ENCODE results near the gene GRM1.

The GRM1 gene

DNA sequence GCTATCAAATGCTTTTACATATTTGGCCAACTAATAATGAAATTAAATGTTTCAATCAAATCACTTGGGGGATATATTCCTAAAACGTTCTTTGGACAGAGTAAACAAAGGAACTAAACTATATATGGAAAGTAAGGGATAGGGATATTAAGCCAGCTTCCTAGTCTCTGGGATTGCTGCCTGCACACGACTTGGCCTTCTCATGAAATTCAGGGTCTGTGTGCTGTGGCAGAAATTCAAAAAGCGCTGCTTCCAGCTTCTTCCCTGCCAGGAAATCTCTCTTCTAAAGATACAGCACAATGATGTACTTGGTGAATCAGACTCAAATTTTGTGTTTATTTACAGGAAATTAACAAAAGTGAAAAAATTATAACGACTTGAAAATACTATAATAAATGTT is 308.5 kb downstream of the GRM1 start:
- no peak for DNase-seq

- no peak for DNase-seq
These were observed 310.9 kb downstream of the GRM1 start for GRCh38 chr6:146339716-146340115.

DNA sequence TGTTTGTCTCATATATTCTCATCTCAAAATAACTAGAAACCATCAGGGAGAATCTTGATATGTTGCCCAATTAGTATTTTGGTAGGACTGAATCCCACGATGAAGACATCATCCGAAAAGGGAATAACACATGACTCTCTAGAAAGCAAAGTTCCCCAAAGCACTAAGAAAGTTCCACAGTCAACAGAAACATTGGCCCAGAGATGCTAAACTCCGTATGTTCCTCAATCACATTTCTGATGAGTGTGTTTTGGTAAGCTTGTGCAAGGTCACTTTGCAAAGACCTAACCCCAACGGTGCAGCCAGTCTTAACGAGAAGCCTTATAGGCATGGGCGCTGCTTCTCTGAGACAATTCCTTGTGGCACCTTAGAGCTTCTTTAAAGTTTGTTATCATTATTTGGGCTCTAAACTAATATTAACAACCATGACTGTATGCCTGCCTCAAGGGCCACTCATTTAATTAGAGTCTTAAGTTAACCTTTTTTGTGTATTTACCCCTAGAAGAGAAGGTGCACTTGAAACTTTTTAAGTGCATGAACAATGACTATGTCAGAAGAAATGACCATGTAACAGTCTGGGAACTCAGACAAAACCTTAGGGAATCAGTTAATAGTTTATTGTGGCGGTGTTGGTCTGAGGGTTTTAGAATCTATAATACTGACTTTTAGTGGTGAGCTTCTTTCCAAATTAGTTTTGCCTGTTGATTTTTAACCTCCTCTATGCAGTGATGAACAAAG is 312.8 kb downstream of the GRM1 start:
- DNase-seq: no peak

GRCh38 chr6:146345598-146345997 is 316.7 kb downstream of the GRM1 start:
- DNase-seq: no peak

- no peak for DNase-seq
These were observed 318.2 kb downstream of the GRM1 start for GRCh38 chr6:146347090-146347489.

GRCh38 chr6:146347690-146348089 is 318.8 kb downstream of the GRM1 start:
- no peak for DNase-seq

DNA sequence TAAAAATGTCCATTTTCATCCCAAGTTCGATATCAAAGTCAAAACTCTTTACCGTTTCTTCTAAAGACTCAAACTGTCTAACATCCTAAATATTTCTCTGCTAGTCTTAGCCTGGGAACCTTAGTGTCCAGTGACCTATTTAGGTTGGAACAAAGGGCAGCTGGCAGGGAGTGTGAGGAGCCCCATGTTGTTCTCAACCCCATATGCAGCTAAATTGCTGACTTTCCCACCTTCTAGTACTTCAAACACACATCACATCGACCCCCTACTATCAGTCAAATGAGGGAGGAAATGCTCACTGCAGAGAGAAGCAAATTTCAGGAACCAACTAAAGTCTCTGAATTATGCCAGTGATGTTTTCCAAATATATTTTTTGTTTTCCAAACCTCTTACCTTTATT is 322.2 kb downstream of the GRM1 start:
- no peak for DNase-seq

- DNase-seq: no peak
These were observed 323.3 kb downstream of the GRM1 start for GRCh38 chr6:146352163-146352562.

- DNase-seq: no peak
These were observed 325.6 kb downstream of the GRM1 start for GRCh38 chr6:146354451-146354850.

GRCh38 chr6:146355521-146356100 is 326.7 kb downstream of the GRM1 start:
- no peak for DNase-seq

DNA sequence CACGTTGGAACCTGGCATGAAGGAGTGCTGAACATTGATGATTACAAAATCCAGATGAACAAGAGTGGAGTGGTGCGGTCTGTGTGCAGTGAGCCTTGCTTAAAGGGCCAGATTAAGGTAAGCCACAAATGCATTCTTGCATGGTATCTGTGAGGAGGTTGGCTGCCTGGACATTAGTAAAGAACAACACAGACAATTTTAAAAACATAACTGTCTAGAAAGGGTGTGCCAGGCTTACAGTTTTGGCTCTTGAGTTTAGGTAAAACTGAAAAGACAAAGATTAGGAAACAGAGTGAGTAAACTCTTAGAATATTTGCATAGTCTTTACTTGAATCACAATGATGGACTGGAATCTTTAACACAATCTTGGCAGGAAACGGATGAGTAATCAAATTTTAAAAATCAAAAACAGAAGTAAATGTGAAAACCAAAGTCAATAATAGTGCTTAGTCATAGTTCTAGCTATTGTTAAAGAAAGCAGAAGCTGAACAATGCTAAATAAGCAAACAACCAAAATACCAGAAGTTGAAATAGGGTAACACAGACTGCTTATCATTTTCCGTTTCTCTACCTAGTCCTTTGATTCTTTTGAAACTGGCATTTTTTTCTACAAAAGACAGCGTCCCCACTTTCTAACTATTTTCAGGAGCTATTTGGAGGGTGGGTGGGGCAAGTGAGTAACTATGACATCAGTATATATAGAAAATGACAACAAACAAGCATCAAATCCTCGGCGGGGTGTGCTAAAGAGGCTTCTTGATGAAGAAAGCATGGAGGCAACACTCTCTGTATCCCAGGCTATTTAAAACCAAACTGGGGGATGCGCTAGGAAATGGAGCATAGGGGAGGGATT is 328.9 kb downstream of the GRM1 start:
- DNase-seq: no peak

- DNase-seq: no peak
These were observed 329.7 kb downstream of the GRM1 start for GRCh38 chr6:146358431-146359046.

DNA sequence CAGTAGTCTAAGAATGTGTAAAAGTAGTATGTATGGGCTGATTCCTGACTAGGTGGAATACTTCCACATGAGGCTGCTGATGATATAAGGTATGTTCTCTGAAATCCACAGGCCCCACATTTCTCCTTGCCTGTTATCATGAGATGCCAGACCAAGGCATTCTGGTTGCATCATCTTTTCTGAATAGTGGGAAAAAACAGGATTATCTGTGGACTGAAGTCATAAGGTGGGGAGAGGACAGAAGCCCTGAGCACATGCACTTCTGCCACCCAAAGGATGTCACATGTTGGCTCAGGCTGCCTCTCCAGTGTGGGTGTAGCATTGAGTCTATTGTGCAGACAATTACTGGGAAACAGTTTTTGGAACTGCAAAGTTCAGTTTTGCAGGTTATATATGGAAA is 330.3 kb downstream of the GRM1 start:
- DNase-seq: no peak

GRCh38 chr6:146361128-146361924 is 332.5 kb downstream of the GRM1 start:
- DNase-seq: no peak

DNA sequence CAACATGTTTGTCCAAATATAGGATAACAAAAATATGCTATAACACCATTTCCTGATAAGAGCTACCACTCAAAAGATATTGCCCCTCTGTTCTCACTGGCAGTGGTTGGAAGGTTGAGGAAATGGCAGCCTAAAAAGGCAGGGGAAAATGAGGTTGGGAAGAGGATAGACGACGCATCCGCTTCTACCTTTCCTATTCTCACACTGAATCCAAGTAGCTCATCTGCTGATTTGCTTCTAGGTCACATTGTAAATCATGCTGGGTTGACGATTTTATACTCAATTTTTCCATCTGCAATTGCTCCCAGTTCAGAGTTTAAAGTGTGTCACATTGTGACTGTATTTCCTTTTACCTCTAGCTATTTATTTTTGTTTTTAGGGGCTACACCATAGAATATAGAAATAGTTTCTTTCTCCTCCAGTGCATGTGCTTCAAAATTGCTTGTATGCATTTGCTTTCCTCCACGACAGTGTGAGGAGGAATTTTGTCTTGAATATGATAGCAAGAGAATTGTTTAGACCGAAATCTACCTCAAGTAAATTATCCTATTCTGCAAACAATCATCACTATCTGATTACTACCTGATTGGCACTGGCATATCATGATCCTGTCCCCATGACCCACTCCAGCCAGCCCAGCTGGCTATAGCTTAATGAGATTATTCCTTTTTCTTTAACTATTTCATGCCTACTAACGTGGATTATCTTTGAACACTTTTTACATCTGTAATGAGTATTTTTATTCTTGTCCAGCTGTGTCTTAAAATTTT is 335.2 kb downstream of the GRM1 start:
- no peak for DNase-seq

DNA sequence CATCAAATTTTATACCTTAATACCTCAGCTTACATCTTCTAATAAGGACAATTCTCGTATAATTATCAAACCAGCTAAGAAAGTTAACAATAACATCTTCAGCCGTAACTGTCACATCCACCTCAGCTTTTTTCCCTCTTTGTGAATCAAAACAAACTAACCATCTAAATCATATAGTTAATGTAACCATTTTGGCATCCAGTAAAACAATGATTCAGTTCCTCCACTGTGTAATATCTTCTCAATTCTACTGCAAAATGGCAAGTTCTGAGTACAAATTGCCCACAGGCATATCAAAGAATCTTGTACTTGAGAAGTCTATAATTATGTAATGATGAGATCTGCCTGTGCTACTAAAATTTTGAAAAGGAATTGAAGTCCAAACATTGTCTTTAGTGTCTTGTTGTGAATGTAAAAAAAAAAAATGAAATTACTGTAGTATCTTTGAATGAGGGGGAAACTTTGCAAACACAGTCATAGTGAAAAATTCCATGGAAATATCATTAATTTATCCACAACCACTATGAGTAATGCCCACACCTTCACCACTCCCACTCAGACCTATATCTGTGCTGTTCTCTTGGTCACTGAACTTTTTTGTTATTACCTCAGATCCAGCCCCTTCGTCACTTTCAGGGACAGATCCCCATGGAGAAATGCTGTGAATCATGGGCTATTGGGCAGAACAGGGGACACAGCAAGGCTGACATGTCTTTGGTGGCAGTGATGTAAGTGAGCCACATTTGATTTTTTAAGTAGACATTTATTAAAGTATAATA is 336.1 kb downstream of the GRM1 start:
- no peak for DNase-seq

DNA sequence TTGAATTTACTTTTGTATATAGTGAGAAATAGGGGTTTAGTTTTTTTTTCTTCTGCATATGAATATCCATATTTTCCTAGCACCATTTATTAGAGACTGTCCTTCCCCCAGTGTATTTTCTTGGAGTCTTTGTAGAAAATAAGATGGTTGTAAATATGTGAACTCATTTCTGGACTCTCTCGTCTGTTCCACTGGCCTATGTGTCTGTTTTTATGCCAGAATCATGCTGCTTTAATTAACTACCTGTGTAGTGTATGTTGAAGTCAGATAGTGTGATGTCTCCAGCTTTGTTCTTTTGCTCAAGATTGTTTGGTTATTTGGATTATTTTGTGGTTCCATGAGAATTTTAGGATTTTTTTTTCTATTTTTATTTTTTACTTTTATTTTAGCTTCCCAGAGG is 338.2 kb downstream of the GRM1 start:
- no peak for DNase-seq

- DNase-seq: no peak
These were observed 341.0 kb downstream of the GRM1 start for GRCh38 chr6:146369866-146370265.

GRCh38 chr6:146381486-146381885 is 352.6 kb downstream of the GRM1 start:
- DNase-seq: no peak

GRCh38 chr6:146388736-146389364 is 360.0 kb downstream of the GRM1 start:
- no peak for DNase-seq

GRCh38 chr6:146389740-146390139 is 360.9 kb downstream of the GRM1 start:
- no peak for DNase-seq

All from NCI-H446 treated with DMSO at 0.1 percent for 48 hours (cell line).